ENCODE results near the gene ADAMTS12.

GRCh38 chr5:33537240-33537639 lies 354.6 kb downstream of the ADAMTS12 start:
- TF ChIP-seq CTCF (IDR thresholded peaks at IDR 0.05 in 2 of 3, conservative IDR thresholded peaks at IDR 0.05 in 1 of 3; ENCODE audit: borderline replicate concordance in 1 of 3, insufficient read depth in 1 of 3, low read depth in 2 of 3, low read length in 2 of 3) (no peak), EZH2 (IDR thresholded peaks at IDR 0.05) (no peak), ZNF274 (IDR thresholded peaks at IDR 0.05; ENCODE audit: low read depth, low read length) (no peak), POLR2A (IDR thresholded peaks at IDR 0.05; ENCODE audit: borderline replicate concordance, extremely low read depth, insufficient read depth, insufficient read length) (no peak), RAD21 (IDR thresholded peaks at IDR 0.05; ENCODE audit: low read depth) (no peak), JUND (IDR thresholded peaks at IDR 0.05) (no peak)
- TF ChIP-seq, protein P1, sequence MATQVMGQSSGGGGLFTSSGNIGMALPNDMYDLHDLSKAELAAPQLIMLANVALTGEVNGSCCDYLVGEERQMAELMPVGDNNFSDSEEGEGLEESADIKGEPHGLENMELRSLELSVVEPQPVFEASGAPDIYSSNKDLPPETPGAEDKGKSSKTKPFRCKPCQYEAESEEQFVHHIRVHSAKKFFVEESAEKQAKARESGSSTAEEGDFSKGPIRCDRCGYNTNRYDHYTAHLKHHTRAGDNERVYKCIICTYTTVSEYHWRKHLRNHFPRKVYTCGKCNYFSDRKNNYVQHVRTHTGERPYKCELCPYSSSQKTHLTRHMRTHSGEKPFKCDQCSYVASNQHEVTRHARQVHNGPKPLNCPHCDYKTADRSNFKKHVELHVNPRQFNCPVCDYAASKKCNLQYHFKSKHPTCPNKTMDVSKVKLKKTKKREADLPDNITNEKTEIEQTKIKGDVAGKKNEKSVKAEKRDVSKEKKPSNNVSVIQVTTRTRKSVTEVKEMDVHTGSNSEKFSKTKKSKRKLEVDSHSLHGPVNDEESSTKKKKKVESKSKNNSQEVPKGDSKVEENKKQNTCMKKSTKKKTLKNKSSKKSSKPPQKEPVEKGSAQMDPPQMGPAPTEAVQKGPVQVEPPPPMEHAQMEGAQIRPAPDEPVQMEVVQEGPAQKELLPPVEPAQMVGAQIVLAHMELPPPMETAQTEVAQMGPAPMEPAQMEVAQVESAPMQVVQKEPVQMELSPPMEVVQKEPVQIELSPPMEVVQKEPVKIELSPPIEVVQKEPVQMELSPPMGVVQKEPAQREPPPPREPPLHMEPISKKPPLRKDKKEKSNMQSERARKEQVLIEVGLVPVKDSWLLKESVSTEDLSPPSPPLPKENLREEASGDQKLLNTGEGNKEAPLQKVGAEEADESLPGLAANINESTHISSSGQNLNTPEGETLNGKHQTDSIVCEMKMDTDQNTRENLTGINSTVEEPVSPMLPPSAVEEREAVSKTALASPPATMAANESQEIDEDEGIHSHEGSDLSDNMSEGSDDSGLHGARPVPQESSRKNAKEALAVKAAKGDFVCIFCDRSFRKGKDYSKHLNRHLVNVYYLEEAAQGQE (IDR thresholded peaks at IDR 0.05; ENCODE audit: low read depth) = no peak
- TF ChIP-seq, protein P2, sequence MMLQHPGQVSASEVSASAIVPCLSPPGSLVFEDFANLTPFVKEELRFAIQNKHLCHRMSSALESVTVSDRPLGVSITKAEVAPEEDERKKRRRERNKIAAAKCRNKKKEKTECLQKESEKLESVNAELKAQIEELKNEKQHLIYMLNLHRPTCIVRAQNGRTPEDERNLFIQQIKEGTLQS (IDR thresholded peaks at IDR 0.05) = no peak

Data from HCT116 (cell line).